Measurements from ENCODE around the gene MERTK. TPM values are rescaled to one million over a fixed set of nuclear protein-coding genes. Genes with fewer than 3 reads are reported as not detected.
"Not testable (repeated sequence)": the region's sequence is repeated elsewhere in the genome, so short reads cannot be mapped to it uniquely, and the experiment has no call there.

The MERTK gene
- total RNA-seq, 1 donor from 2014 or later = 7.2 TPM

GRCh38 chr2:111910609-111911277 is 12.3 kb downstream of the MERTK start:
- no peak for DNase-seq

DNA sequence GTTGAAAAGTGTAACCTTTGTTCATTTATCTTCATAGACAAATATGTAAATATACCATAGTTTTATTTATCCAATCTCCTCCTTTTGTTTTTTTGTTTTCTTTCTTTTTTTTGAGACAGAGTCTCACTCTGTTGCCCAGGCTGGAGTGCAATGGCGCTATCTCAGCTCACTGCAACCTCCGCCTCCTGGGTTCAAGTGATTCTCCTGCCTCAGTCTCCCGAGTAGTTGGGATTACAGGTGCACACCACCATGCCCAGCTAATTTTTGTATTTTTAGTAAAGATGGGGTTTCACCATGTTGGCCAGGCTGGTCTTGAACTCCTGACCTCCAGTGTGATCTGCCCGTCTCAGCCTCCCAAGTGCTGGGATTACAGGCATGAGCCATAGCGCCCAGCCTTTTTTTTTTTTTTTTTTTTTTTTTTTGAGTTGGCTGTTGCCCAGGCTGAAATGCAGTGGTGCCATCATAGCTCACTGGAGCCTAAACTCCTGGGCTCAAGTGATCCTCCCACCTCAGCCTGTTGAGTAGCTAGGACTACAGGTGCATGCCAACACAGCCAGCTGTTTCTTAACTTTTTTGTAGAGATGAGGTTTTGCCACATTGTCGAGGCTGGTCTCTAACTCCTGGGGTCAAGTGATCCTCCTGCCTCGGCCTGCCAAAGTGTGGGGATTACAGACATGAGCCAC is 13.0 kb downstream of the MERTK start:
- not testable (repeated sequence) for DNase-seq

DNA sequence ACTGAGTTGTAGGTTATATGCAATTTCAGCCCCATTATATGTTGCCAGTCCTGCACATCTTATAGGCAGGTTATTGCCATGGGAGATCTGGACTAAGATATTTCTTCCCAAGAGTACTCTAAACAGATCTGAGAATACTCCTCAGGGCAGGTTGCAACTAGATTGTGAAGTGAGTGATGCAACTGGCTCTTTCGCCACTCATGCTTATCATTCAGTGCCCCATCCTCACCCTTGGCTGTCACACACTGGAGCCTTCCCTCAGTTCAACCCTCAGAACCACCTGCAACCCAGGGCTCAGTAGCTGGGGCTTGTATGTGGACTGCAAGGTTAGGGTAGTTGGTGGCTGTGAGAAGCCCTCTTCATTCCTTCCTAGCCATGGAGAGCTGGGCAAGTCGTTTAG is 14.1 kb downstream of the MERTK start:
- no peak for DNase-seq

DNA sequence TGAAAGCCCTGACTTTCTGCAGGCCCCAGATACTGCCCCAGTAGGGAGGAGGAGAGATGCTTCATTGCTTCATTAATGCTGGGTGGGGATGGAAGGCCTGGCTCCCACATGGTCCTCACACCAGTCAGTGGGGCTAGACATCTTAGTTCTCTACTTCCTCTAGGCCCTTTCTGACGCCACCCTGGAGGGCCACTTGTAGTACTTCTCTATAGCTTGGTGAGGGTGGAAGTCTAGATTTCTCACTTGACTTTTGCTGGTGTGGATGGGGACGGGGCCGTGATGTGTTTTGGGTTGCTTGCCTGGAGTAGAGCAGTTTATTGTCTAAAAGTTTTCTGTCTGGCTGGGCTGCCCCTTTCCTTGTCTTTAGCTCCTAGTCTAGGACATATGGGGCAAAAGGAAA is 18.7 kb downstream of the MERTK start:
- DNase-seq = no peak

GRCh38 chr2:111918383-111918806 is 20.0 kb downstream of the MERTK start:
- DNase-seq = no peak

- DNase-seq = no peak
Measured at GRCh38 chr2:111919365-111919764, 21.0 kb downstream of the MERTK start.

DNA sequence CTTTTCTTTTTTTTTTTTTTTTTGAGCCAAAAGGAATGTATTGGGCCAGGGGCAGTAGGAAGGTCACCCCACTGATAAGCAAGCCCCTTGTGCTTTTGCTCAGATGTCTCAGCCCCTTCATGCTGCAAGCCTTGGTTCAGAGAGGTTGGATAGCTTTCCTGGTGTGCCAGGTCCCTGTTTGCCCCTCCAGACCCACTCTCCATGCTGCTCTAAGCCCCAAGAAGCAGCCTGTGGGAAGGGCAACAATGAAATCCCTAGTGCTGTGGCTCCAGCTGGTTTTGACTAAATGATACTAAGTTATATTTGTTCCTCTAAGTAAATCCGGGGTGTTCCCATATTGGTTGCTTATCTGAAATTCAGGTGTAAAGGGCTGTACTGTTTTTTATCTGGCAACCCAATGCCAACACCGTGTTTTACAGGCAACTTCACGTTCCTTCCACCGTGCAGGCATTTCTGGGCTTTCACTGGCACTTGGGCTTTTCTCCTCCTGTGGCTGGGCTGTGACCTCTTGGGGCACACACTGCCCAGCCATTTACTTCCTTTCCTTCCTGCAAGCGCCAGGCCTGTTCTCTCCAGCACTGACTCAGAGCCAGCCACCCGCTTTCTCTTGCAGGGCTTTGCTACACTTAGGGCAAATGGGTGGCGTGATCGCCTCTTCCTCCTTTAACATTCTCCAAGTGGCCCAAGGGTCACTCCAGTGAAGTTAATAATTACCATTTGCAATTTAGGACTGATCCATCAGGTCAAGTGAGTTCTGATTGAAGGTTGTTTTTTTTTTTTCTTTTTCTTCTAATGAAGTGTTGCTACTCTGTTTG is 21.6 kb downstream of the MERTK start:
- no peak for DNase-seq

DNA sequence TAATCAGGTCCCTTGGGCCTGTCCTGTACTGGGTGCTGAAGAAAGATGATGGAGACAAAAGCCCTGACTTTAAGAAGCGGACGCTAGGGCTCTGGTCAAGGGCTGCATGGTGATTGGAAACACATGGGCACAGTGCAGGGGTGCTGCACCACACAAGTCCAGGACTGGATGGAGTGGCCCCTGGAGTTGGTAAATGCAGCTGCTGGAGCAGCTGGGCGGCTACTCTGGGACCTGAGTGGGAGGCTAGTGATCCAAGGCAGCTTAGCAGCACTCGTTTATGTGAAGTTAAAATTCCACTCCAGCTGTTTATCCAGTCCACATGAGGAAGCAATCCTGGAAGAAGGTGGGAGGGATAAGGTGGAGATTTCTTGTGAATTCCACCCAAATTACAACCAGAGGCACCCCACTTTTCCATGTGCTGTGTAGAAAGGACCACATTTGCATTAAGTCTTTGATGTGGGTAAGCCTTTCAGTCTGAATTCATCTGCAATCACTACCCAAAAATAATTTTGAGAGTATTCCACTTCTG is 24.9 kb downstream of the MERTK start:
- no peak for DNase-seq

- DNase-seq = no peak
Measured at GRCh38 chr2:111924617-111925107, 26.3 kb downstream of the MERTK start.

GRCh38 chr2:111927723-111928122 is 29.3 kb downstream of the MERTK start:
- DNase-seq = no peak

DNA sequence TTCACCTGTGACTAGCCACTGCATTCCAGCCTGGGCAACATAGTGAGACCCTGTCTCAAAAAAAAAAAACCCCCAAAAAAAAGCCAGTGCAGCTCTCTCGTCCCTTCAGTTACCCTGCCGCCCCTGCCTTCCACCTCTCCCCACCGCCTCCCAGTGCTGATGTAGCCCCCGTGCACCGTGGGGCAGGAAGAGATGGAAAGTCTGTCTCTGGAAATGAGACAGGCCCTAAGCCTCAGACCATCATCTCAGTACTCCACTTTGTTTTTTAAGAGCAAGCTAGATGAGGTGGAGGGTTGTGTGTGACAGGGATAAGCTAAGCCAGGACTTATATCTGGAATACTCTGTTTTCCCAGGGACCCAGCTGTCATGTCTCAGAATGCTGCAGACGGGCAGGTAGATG is 32.0 kb downstream of the MERTK start:
- no peak for DNase-seq

GRCh38 chr2:111930875-111931274 is 32.5 kb downstream of the MERTK start:
- no peak for DNase-seq

- DNase-seq = no peak
Measured at GRCh38 chr2:111932841-111933291, 34.5 kb downstream of the MERTK start.

- not testable (repeated sequence) for DNase-seq
Measured at GRCh38 chr2:111933900-111934299, 35.5 kb downstream of the MERTK start.

GRCh38 chr2:111936881-111937280 is 38.5 kb downstream of the MERTK start:
- no peak for DNase-seq

DNA sequence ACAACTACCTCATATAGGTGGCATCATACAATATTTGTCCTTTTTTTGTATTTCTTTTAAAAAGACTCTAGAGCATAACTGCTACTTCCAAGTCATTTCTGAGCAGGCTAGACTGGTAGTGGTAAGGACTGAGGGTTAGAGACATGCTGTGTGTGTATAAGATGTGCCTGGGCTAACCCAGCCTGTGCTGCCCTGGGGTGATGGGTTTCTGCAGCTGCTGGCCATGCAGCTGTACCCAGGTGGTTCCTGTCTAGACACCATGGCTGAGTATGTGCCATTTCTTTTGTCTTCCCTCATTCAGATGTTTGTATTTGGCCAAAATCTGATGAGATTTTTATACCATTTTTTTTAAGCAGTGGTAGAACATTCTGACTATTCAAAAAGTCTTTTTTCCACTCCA is 40.0 kb downstream of the MERTK start:
- DNase-seq = no peak

GRCh38 chr2:111940333-111941196 is 42.2 kb downstream of the MERTK start:
- DNase-seq = no peak

GRCh38 chr2:111941531-111941930 is 43.1 kb downstream of the MERTK start:
- DNase-seq = no peak

- DNase-seq = no peak
Measured at GRCh38 chr2:111944531-111945210, 46.3 kb downstream of the MERTK start.

- no peak for DNase-seq
Measured at GRCh38 chr2:111945444-111946293, 47.3 kb downstream of the MERTK start.
